Astrocyte of the hippocampus (primary cell): ENCODE results near the gene CDH19.

Experiments used
- DNase-seq: peaks from one replicate; pipeline ENCODE4 v3.0.0; 2011; ENCODE audit warnings: low read depth, low spot score

Gene CDH19

DNA sequence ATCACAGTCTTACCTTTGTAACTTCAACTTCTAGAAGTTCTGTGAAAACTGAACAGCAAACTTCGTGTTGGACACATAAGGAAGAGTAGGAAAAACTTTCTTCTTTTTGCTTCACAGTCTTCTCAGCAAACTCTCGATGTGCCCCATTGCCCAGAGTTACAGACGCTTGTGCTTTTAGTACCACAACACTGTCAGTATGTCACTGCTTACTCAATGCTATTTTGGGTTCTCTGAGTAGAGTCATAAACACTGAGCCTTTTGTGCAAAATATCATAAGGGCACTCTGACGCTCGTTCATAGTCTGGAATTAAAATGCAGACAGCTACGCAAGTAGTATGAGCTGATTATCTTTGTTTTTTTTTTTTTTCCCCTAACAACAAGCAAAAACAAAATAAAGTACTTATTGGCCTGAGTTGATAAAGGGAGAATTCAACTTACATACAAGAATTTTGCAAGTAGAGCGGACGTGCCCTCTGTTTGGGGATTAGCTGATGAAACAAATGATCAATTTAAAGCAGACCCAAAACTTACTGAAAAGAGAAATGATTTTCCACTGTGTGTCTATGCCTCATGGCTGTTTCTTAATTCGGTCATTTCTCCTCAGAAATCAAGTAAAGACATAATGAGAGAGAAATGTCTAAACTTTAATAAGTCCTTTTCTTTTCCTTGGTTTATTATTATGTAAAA lies at the start of gene CDH19:
TSS of gene CDH19 (minus strand) at position 150 of the 687 bp plus-strand sequence. CDS start 31,886 bp downstream, outside the sequence.
- DNase-seq, result peak; percentile 2

- no peak for DNase-seq
These were observed 43.8 kb upstream of the CDH19 start for GRCh38 chr18:66647671-66648070.

DNA sequence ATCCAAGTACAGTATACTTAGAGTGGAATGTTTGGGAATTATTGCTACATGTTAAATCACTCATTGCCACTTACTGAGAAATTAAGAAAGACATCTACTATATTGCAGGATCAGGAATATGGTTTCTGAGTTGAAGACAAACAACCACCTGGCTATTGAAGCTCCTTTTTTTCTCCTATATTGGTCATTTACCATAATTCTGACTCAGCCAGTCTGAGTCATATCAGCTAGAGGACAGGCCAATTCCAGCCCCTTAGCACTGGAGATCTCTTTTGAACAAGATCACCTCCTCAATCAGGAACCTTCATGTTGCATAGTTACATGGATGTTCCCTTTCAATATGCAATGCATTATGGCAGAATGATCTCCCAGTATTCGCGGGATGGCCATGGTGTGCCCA lies 42.7 kb upstream of the CDH19 start:
- peak; percentile 2 for DNase-seq

- no peak for DNase-seq
These were observed 42.1 kb upstream of the CDH19 start for GRCh38 chr18:66645983-66646382.

DNA sequence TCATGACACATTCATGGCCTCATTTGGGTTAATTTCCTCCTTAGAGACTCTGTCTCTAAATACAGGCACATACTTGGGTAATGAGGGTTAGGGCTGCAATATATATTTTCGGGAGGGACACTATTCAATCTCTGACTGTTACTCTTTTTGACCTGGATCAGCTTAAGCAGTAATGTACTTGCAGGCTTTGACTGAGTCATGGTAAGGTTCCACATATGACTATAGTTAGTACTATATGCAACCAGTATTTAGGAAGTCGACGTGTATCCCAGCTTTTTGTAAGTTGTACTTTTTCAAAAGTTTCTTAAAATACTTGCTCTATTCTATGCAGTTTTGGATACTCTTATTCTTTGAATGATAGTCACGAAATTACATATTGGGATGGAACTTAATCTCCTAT lies 37.2 kb upstream of the CDH19 start:
- DNase-seq, result no peak

GRCh38 chr18:66640431-66640830 lies 36.5 kb upstream of the CDH19 start:
- DNase-seq, result no peak

- no peak for DNase-seq
These were observed 35.2 kb upstream of the CDH19 start for GRCh38 chr18:66638856-66639629.

DNA sequence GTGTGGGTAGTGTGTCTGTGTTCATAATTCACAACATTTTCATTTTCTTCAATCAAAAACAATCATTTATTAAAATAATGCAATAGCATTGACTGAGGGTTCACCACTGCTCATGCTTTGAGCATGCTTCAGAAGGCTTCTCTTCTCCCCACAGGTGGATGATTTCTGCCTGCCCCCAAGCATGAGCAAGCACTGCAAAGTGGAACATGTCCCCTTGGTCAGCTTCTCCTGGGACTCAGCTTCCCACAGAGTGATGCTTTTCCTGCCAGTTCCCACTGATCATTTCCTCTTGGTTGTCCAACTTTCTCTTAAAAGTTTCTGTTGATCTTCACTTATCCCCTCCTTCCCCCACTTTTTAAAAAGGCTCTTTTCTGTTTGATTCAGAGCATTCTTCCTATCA lies 31.5 kb upstream of the CDH19 start:
- no peak for DNase-seq

- DNase-seq, result no peak
These were observed 28.9 kb upstream of the CDH19 start for GRCh38 chr18:66632756-66633155.

DNA sequence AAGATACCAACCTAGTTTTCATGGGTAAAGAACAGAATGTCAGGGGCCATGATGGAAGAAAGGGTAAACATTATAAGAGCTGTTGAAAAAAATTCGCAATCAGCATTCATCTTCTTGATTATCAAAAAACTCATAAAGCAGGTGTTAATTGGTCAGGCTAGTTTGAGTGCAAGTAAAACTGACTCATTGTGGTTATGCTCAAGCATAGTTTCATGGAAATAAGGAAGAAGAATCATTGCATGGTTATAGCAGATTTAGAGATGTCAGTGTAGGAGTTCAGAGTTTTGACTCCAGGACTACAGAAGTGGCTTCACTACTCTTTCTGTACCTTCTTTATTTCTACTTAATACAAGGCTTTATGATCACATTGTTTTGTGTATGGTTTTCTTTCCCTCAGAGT lies 26.9 kb upstream of the CDH19 start:
- DNase-seq, result no peak

DNA sequence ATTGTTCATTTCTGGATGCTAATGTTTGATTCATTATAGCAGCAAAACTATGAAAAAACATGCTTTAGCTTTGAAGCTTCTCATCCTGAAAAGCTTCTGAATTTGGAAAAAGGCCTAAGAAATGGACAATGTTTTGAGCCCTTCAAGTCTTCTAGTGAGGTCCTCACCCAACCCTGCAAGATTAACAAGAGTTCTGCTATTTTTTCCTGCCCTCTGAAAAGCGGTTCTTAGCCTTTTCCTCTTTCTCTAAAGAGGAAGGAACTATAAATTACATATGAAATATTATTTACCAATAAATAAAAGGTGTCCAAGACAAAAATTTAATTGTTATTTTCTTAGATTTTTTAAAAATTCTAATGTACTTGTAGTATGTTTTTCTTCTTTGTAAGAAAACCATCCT lies 19.9 kb upstream of the CDH19 start:
- DNase-seq, result no peak

DNA sequence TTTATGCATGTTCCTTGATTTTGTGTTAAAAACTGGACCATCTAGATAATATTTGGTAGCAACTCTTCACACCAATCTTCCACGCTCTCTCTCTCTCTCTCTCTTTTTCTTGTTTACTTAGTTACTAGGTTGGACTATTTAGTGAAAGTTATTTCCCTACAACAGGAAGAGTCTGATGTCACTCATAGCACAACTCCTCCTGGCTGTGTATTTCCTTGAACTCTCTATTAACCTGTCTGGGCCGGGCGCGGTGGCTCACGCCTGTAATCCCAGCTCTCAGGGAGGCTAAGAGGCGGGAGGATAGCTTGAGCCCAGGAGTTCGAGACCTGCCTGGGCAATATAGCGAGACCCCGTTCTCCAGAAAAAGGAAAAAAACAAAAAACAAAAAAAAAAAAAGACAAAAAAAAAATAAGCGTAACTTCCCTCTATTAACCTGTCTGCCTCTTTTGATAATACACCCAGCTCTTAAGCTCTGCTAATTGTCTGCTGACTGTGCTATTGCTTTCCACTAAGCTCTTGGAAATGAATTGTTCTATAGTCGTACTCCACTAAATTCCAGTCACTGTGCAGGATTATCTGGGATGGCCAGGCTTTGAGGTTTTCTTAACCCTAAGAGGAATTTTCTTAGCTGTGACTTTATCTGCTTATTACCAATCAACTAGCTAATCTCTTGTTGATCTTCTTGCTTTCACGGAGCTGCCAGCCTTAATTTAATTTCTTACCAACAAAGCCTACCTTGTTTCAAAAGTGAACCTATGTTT lies 18.1 kb upstream of the CDH19 start:
- no peak for DNase-seq

DNA sequence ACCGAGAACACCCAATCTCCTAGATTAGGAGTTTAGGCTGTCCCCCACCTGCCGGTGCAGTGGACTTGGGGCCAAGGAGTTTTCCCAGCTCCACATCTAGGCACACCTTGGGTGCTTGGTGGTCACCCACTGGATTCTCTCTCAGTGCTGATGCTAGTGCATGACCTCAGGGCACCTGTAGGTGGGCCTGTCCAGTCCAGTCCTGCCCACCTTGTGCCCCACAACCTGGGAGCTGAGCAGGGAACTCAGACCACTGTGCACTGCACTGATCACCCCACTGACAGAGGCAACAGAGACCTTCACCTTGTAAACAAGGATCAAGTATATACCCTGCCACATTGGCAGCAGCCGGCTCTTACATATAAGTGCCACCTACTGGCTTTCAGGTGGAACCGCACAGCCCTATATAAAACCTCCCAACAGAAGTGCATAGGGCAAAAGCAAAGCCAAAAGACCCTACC lies 12.7 kb upstream of the CDH19 start:
- DNase-seq, result no peak

- no peak for DNase-seq
These were observed 11.3 kb upstream of the CDH19 start for GRCh38 chr18:66615176-66615575.

- DNase-seq, result no peak
These were observed 3.7 kb upstream of the CDH19 start for GRCh38 chr18:66607632-66608031.

DNA sequence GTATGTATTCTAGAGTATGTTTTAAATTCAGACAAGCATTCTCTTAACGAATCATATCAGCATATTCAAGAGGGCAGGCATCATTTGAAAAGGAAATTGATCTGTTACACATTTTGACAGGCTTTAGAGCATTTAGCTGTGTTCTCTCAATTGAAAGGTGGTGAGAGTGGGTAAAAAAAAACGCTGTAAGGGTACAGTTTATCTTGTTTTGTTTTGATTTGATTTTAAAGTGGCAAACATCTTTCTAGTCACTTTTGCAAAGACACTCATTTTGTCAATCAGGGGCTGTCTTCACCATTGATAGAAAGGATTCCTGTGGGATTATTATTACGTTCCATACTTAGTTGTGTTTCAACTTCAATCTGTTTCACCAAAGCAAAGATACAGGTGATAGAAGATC lies 2.2 kb downstream of the CDH19 start:
- DNase-seq, result no peak

- no peak for DNase-seq
These were observed 4.7 kb downstream of the CDH19 start for GRCh38 chr18:66599190-66599589.

- DNase-seq, result no peak
These were observed 16.5 kb downstream of the CDH19 start for GRCh38 chr18:66587430-66587829.

- DNase-seq, result peak; percentile 5
These were observed 21.7 kb downstream of the CDH19 start for GRCh38 chr18:66582211-66582610.

- DNase-seq, result no peak
These were observed 28.6 kb downstream of the CDH19 start for GRCh38 chr18:66575263-66575662.

- DNase-seq, result no peak
These were observed 32.0 kb downstream of the CDH19 start for GRCh38 chr18:66571845-66572244.

- no peak for DNase-seq
These were observed 37.3 kb downstream of the CDH19 start for GRCh38 chr18:66566616-66567015.
